HG02571 (cell line): ENCODE results near the gene CENPX.
A peak's percentile ranks its signal among the peaks of the same experiment; 100 is the strongest.

Source experiments
- ATAC-seq: cut with Tn5 transposase; IDR thresholded peaks from one replicate; pipeline ENCODE4 v1.9.1; 2021; ENCODE audit warnings: mild to moderate bottlenecking, moderate library complexity; ENCODE audit not compliant: unreplicated experiment

Gene CENPX

DNA sequence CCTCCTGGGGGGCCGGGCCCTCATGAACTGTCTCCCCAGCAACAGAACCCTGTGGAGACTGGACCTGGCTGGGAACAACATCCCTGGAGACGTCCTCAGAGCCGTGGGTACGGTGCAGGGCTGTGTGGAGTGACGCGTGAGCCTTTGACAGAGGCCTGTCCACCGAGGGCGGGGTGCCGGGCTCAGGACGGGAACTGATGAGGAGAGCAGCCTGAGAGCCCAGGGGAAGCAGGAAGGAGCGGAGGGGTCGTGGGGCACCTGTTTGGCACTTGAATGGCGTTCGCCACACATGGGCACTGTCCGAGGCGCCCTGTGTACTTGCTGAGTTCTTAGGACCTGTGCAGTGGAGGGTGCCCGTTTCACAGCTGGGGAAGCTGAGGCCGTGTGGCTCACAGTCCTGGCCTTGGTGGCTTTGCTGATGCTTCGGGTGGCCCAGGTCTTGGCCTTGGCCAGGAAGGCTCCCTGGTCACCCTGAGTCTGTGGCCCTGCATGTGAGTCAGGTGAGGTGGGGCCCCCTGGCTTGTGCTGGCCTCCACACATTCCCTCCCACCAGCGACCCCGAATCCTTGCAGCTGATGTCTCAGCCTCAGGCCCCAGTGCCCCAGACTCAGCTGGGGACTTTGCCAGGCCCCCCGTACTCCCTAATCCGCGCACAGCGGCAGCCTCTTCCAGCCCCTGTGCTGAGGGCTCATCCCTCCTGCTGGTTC, 2.9 kb upstream of the CENPX start:
- no peak for ATAC-seq

DNA sequence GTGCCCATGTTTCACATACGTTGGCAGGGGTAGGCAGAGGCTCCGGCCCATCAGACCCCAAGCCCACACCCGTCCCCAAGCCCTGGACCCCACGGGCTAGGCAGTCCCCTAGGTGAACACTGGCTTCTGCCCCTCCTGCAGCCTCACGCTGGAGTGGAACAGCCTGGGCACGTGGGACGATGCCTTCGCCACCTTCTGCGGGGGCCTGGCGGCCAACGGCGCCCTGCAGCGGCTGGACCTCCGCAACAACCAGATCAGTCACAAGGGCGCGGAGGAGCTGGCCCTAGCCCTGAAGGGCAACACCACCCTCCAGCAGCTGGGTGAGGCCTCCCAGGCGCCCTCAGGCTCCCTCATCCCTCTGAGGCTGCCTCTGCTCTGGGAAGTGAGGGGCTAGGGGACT, 2.2 kb upstream of the CENPX start:
- ATAC-seq: no peak

DNA sequence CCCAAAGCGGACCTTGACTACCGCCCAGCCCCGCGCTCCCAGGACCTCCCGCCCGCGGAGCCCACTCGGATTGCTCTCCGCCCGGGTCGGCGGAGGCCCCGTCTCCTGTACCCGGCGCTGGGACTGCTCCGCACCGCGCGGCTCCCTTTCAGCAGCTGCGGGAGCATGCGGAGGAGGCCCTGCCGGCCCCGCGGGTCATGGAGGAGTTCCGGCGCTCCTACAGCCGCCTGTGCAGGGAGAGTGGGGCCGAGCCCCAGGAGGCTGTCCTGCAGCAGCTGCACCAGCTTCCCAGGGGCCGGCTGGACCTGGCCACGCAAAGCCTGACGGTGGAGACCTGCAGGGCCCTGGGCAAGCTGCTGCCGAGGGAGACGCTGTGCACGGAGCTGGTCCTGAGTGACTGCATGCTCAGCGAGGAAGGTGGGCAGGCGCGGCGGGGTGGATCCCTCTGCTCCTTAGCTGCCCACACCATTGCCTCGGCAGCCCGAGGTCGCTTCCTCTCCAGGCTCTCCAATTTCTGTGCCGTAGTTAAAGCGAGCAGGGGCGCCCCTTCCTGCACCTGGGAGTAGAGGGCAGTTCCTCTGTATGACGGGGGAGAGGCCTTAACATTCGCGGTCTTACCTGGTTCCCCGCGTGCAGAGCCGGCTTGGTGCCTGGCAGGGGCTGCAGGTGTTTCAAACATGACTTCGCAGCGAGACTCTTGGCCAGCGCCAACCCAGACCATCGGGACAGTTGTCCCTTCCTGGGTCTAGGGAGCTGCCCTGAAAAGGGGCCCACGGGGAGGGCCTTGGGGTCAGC, 966 bp upstream of the CENPX start:
- no peak for ATAC-seq

DNA sequence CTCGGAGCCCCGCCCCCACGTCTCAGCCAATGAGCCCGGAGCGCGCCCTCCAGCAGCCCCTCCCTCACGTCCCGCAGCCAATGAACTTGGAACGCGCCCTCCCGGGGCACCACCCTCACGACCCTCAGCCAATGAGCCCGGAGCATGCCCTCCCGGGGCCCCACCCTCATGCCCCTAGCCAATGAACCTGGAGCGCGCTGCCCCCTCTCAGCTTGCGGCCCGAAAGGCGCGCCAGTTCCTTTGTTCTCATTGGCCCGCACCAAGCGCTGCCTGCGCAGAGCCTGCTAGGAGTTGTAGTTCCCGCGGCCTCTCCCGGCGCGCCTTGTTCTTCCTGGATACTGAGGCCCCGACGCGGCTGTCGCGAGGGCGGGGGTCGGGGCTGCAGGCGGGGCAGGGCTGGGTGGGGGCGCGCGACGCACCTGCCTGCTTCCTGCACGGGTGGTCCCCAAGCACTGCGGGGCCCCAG, 336 bp upstream of the CENPX start, which contains the start of gene LRRC45:
TSS of gene LRRC45 (plus strand) at position 325 of the 466 bp plus-strand sequence. CDS start 339 bp downstream, outside the sequence.
- ATAC-seq: peak; percentile 85

DNA sequence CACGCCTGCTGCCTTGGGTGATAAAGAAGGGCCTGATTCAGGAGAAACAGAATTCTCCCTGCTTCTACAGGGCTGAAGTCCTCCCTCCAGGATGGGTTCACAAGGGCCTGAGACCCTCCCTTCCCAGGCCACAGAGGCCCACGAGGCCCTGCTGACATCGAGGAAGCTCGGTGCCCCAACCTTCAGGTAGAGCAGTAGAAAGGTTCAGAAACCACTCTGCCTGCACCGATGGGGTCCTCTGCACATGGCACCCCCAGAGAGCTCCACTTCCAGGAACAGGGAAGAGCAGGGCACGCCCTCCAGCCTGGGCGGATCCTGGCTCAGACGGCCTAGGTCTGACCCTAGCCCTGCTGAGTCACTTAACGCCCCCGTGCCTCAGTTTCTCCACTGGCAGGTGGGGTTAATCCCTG, 773 bp downstream of the CENPX start:
- no peak for ATAC-seq

DNA sequence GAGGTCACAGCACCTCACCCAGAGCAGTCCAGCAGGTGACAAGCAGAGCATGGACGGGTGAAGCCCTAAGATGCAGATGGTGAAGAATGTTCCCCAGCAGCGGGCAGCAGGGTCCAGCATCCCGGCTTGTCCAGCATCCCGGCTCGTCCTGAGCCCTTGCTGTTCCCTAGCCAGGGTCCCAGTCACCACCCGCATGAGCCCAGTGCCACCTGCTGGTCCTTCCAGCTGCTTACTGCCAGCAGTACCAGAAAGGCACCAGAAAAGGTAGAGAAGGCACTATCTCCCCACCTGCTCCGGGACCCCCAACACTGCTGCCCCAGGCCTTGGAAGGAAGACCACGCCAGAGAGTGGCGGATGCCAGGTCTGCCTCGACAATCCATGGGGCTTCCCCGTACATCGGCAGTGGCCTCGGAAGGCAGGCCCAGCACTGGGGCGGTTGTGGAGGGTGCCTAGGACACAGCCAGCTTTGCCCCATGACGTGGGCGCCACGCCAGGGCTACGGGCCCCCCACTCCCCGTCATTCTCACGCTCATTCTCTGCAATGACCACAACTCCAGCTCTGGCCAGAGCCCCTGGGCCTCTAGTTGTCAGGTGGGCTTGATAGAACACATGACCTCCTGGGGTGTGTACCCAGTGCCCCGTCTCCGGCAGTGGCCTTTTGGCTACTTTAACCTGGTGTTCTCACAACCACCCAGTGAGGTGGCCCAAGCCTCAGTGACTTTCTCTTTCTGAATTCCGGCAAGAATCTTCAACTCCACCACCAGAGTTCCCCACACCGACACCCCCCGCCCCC, 1.4 kb downstream of the CENPX start:
- ATAC-seq: no peak

DNA sequence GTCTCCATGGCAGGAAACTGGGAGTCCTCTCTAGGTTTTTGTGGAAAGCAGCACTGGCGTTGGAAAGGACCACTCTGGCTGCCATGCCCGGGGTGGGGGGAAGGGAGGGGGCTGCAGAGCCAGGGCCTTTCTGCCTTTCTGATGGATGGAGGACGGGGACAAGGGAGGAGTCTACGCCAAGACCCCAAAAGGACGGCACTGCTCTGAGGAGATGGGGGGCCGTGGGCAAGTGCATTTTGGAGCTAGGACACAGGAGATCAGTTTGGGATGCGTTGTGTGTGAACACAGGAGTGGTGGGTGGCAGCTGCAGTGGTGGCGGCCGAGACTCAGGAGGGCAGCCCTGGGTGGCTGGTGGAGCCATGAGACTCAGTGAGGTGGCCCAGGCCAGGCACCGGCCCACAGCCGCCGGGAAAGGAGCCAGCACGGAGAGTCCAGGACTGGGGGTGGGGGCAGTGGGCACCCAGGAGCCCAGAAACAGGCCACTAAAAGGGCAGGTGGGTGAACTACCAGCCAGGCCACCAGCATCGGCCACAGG, 2.0 kb downstream of the CENPX start:
- no peak for ATAC-seq

DNA sequence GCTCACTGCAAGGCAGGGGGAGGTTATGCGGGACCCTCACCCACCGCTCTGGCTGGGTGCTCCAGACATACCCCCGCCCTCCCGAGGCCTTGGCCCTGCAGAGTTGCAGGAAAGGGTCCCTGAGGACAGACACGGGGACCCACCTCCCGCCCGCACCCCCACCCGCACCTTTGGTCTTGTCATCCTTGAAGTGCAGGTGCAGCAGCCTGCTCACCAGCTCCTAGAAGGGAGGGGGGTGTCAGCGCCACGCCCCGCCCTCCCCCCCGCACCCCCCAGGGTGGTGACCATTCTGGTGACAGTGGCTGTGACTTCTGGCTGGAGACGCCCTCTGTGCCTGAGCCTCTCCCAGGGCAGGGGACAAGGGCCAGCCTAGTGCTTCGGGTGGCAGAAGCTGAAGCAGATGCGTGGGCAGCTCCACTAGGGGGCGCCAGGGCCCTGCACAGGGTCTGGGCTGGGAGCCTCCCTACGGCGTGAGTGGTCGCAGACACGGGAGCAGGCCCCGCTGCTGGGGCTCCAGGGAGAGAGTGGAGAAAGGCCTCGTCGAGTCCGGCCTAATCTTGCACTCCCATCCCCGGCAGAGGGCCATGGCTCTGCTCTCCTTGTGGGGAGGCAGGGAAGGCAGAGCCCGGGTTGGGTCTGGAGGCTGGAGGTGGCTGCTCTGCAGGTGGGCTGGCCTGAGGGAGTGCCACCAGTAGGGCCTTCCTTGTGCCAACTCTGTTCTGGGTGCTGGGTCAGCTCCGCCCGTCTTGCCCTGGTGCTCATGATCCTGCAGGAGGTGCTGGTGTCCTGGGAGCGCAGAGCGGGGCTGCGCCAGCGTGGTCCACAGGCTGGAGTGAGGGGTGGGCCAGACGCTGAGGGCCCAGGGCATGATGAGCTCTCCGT, 2.7 kb downstream of the CENPX start:
- ATAC-seq: no peak

DNA sequence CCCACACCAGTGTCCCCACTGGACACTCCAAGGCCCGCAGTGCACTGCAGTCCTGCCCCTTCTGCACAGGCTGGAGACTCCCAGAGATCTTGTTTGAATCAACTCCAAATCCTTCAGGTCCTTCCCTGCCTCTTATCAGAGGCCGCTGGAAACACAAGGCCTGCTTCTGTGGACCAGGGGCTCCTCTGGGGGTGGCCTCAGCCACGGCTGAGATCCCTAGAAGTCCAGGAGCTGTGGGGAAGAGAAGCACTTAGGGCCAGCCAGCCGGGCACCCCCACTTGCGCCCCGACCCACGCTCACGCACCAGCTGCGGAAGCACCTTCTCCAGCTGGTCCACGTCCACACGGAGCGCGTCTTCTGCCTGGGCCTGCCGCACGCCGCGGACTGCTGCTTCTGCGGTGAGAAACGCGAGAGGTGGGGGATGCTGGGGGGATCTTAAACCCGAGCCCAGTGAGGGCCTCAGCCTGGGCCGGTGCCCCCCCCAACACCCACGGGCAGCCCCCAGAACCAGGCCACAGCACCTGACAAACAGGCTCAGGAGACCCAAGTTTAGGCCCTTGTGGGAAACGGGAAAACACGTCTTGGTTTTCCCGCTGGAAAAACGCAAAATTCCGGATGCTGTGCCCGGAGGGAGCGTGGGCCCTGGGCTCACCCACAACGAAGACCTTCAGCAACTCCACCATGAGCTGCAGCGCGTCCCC, 3.5 kb downstream of the CENPX start:
- no peak for ATAC-seq

DNA sequence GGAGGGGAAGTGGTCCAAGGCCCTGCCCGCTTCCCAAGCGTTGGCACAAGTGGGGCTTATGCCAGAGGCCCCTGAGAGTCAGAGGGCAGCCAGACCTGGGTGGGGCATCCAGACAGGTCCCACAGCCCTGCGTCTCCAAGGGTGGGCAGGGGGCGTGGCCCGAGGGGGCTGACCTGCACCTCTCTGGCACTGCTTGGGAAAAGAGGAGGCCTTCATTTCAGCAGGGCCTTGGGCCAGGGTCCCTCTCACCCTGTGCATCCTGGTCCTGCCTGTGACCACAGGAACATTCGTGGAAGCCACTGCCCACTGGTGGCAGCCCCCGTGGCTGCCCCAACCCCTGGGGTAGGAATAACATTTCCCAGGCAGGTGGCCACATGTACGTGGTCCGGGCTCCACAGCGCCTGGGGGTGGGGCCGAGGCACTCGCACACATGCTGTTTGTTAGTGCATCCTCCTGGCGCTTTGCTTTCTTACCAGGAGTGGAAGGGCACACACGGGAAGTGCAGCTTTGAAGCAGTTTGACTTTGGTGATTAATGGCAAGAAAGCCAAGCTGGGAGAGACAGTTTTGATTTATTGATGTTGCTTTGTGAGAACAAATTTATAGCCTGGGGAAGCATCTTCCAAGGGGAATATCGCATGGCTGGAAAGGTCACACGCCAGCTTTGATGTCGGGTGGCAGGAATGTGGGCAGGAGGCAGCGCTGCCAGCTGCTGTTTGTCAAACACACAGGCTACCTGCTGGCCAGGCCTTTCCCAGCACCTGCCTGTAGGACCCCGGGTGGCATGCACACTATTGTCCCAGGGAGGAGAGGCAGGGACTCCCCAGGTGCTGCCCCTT, 4.3 kb downstream of the CENPX start:
- no peak for ATAC-seq

DNA sequence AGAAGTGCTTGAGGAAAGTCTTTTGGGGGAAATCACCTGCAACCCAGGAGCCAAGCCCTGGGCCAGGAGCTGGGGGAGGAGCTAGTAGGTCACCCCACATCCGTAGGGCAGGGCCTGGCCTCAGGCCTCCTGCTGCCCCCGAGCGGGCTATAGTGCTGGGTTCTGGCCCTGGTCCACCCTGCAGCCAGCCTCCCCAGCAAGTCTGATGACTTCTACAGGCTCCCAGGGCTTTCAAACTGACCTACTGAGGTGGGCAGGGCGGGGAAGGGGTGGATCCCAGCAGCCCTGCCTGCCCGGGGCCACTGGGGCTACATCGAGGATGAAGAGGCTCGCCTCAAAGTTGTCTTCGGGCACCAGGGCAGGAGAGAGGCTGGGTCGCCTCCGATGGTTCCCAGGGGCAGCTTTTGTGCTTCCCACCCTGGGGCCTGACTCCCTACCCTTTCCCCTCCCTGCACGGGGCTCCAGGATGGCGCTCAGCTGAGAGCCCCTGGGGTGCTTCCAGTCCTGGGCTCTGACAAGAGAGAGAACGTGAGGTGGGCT, 5.0 kb downstream of the CENPX start:
- no peak for ATAC-seq

DNA sequence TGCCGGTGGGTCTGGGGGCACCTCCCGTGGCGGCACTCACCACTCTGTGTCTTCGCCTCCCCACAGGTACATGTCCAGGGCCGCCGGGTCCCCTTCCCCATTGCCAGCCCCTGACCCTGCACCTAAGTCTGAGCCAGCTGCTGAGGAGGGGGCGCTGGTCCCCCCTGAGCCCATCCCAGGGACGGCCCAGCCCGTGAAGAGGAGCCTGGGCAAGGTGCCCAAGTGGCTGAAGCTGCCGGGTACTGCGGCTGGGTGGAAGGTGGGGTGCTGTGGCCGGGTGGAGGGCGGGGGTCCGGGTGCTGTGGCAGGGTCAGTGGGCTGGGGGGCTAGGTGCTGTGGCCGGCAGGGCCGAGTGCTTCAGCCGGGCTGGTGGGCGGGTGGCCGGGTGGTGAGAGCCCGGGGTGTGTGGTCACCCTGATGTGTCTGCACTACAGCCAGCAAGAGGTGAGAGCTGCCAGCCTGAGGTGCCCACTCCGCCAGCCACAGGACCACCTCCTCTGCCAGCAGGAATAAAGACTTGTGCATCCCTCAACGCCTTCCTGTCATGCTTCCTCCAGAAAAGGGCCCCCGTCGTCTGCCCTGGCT, 5.7 kb downstream of the CENPX start:
- ATAC-seq: no peak

DNA sequence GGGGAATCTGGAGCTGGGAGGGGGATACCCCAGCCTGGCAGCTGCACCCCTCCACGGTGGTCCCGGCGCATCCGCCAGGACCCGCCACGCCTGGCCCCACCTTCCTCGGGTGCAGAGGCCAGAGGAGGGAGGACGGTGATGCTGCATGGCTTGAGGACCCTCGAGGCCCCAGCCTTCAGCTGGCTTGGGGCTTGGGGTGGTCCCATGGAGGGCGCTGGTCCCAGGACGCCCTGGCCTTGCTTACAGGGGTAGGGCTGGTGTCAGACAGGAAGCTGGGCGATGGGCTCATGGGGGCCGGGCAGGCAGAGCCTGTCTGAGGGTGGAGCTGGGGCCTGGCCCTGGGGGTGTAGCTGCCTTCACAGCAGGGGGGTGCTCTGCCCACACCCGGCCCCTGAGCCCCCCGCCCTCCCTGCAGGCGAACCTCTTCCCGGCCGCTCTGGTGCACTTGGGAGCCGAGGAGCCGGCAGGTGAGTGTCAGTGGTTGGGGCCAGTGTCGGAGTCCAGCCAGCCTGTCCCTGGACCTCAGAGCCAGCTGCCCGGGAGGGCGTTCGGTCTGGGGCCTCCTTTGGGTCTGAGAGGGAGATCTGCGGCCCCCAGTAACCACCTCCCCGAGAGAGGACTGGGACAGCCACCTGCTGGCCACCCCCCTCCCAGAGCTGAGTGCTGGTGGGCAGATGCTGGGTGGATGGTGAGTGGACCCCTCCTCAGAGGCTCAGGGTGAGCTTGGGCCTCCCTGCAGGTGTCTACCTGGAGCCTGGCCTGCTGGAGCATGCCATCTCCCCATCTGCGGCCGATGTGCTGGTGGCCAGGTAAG, 6.4 kb downstream of the CENPX start:
- no peak for ATAC-seq

DNA sequence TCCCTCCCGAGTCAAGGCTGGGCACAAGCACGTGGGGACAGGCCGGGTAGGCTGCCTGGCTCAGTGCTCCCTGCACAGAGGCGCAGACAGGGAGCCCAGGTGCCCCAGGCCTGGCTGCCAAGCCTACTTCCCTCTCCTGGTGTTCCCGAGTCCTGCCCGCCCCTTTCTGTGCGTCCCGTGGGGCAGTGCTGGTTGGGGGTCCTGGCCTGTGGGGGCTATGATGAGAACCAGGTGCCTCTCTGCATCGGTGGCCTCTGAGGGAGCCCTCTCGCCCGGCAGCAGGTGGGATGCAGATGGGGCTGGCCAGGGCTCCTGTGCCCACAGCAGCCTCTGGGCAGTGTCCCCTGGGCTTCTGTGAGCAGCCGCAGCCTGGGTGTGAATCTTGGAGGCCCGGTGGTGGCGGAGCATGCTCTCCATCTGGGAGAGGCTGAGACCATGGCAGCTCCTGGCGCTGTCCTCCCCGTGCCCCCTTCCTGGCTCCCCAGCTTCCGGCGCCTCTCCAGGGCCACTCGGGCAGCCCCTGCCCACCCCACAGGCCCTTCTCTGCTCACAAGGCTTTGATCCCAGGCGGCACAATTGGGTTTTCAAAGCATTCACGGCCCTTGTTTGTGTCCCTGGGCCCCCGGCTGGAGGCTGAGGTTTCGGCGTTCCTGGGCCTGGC, 7.2 kb downstream of the CENPX start:
- no peak for ATAC-seq

DNA sequence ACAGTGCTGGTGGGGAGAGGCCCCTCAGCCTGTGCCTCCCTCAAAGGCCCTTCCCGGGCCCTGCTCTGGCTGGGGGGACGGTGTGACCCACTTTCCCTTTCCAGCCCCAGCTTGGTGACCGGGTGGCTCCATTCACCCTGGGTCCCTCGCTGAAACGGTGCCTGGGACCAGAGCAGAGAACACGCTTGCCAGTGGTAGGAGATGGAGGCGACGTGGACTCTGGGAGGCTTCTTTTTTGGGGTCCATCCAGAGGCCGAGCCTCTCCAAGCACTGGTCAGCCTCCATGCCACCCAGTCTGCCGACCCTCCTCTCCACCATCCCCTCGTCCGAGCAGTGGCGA, 7.7 kb downstream of the CENPX start:
- ATAC-seq: no peak

DNA sequence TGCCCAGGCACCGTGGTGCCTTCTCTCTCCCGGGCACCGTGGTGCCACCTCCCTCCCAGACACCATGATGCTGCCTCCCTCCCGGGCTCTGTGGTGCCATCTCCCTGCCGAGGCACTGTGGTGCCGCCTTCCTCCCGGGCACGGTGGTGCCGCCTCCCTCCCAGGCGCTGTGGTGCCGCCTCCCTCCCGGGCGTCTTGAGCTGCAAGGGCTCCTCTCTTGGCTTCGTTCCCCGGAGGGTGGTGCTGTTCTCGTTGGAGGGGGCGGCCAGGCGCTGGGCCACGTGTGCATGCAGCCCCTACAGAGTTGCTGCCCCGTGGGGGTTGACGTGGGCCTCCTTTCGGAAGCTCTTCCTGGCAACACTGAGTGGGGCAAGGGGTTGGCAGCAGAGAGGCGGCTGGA, 8.2 kb downstream of the CENPX start:
- ATAC-seq: no peak
